Posterior cingulate gyrus (tissue), 11 donors: Measurements from ENCODE around the gene BTBD9.
"Not testable (repeated sequence)": the region's sequence is repeated elsewhere in the genome, so short reads cannot be mapped to it uniquely, and the experiment has no call there.

ENCODE experiments used
- DNase-seq, 10 donors: peaks; one replicate each; pipeline versions ENCODE4 v3.0.0 to v3.0.0-alpha.2; 2020 to 2021; ENCODE audit warnings: mixed read lengths in 3 of 10
- intact Hi-C: fragments of 100-400 bp; cut with DNase I; formaldehyde crosslinking; loops from one replicate; pipeline ENCODE4 v1.15.1; 2023

BTBD9 gene

GRCh38 chr6:38650207-38650752, 10.6 kb upstream of the BTBD9 start:
- intact Hi-C loops: no loop called here
- no peak for DNase-seq

GRCh38 chr6:38649744-38650143, 10.0 kb upstream of the BTBD9 start:
- DNase-seq: no peak
- intact Hi-C loops: no loop called here

GRCh38 chr6:38648629-38649028, 8.9 kb upstream of the BTBD9 start:
- no peak for DNase-seq
- intact Hi-C loops: no loop called here

DNA sequence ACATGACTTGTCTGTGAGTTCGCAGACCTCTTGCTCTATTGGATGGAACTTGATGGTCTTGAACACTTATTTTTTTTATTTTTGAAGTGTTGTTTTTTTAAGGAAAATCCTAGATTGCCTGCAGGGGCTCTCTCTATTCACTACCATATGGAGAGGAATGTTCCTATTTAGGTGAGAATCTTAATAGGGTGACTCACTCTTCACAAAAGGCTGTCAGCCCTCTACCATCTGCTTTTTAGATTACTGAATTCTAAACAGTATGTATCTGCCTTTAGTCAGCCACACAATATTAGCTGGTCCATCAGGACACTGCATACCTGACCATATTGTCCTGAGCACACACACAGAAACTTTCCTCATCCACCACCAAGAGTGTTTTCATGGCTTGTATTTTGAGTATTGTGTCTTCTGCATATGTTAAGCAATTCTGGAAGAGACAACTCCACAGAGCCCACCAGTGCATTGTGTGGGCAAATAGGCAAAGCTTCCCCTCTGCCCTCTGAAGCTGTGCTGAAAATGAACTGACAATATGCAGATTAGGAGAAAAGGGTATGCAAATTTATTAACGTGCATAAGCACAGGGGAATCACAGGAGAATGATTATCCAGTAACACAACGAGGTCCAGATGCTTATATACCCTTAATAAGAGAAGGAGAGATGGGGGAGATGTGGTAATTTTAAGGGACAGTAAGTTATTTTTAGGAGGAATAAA, 6.6 kb upstream of the BTBD9 start:
- intact Hi-C loops: no loop called here

GRCh38 chr6:38644951-38645350, 5.2 kb upstream of the BTBD9 start:
- intact Hi-C loops: no loop called here
- DNase-seq: no peak

More for the DNA sequence above, 6.6 kb upstream of the BTBD9 start:
- DNase-seq: no peak

GRCh38 chr6:38640216-38640909, 634 bp upstream of the BTBD9 start:
- DNase-seq: peak in 1 of 10 donors; percentile 81
- intact Hi-C loops: no loop called here

DNA sequence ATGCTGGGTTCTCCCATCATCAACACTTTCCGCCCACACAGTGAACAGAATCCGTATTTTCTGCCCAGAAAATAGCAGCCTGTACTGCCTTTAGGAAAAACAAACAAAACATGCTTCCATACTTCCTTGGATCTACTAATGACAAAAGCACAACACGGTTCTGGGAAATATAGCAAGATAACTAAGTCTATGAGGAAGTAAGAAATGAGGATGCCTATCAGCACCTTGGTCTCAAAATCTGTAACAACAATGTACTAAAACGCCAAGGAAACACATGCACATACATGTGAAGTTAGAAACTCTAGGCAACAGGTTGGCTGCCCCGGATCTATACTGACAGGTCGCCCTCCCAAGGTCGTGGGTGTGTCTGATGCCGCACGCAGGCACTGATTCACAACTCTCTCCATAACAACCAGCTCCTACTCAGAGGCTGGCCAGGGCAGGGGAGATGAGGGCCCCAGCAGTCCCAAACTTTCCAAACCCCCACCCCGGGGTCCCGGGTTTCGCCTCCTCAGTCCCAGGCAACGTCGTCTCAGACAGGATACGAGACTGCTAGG, 710 bp downstream of the BTBD9 start:
- DNase-seq: peak in 6 of 10 donors; percentile 16 to 82 (median 32)
- intact Hi-C loops: loop anchor here (2.0 kb wide), 1 partner anchor 64 kb away; the partner anchor contains the start of gene GLO1

DNA sequence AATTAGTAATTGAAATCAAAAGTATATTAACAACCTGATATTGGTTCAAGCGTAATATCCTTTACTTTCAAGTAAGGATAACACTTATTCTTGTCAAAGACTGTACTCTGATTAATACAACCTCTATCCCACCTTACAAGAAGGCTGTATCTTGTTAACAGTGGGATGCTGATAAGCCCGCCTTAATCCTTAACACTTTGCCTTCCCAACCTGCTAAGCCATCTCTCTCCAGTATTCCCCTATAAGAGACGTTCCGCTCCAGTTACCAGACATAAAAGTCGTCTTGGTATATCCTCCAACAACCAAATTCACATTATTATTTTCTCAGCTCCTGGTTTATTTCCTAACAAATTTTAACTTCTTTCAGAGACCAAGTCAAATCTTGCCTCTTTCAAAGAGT, 2.0 kb downstream of the BTBD9 start:
- intact Hi-C loops: loop anchor here (2.0 kb wide), 1 partner anchor 65 kb away; the partner anchor contains the start of gene GLO1

DNA sequence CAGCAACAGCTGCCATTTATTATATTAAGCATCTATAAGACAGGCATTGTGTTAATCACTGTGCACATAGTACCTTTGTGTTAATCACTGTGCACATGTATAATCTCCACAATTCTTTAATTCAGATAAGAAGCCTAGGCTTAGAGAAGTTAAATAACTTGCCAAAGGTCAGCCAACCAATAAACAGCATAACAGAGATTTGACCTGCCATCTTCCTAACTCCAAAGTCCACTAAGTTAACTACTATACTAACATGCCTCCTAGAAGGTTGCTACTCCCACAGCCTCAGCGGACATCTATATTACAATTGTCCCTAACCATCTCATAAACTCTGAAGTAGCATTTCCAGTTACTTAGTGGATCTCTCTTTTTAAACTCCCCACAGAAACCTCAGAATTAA, 3.7 kb downstream of the BTBD9 start:
- intact Hi-C loops: no loop called here
- DNase-seq: no peak

More for the DNA sequence above, 2.0 kb downstream of the BTBD9 start:
- DNase-seq: no peak

DNA sequence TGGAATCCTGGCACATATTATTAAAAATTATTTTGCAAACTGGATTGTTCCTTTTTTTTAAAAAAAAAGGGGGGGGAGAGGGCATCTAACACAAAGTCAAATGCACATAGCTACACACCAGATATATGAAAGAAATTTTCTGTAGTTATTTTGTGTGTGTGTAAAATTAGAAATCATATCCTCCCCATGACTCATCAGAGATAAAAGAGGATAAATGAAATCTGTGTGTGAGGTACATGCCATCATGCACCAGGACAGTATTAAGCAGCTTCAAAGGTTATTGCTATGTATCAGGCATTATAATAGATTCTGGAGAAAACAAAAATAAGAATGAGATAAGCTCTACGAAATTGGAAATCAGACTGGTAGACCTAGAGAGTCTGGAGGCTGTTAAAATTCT, 5.2 kb downstream of the BTBD9 start:
- intact Hi-C loops: no loop called here
- DNase-seq: no peak

DNA sequence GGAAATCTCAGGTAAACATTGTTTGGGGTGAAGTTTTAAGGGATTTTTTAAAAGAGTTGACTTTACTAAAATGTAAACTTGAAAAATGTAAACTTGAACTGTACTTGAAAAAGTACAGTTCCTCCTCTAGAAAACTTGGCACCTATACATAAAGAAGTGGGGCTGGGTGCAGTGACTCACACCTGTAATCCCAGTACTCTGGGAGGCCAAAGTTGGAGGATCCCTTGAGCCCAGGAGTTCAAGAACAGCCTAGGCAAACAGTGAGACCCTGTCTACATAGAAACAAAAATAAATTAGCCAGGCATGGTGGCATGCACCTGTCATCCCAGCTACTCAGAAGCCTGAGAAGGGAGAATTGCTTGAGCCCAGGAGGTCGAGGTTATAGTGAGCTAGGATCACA, 7.2 kb downstream of the BTBD9 start:
- DNase-seq: no peak
- intact Hi-C loops: no loop called here

DNA sequence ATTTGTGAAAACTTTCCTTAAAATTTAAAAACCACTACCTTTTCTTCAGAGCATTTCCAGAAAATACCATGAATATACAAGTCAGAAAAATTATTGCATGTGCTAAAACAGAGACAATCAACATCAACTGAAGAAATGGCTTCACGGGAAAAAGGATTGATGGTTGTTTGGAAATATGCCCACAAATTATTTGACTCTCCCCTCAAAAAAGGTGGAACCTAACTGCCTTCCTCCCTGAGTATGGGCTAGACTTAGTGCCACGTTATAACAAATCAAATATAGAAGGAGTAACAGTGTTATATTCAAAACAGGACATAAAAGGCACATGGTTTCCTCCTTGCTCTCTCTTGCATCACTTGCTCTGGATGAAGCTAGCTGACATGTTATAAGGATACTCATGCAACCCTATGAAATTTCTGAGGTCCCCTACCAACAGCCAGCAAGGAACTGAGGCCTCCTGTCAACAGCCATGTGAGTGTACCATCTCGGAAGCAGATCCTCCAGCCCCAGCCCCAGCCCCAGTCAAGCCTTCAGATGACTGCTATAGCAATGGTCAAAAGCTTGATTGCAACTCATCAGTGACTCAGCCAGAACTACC, 8.4 kb downstream of the BTBD9 start:
- no peak for DNase-seq
- intact Hi-C loops: no loop called here

GRCh38 chr6:38625217-38625616, 14.5 kb downstream of the BTBD9 start:
- intact Hi-C loops: no loop called here

GRCh38 chr6:38619342-38619741, 20.4 kb downstream of the BTBD9 start:
- DNase-seq, intact Hi-C loops: not testable (repeated sequence)

More at GRCh38 chr6:38625217-38625616, 14.5 kb downstream of the BTBD9 start:
- no peak for DNase-seq

- DNase-seq: not testable (repeated sequence)
These were observed 21.4 kb downstream of the BTBD9 start for GRCh38 chr6:38618301-38618700.

DNA sequence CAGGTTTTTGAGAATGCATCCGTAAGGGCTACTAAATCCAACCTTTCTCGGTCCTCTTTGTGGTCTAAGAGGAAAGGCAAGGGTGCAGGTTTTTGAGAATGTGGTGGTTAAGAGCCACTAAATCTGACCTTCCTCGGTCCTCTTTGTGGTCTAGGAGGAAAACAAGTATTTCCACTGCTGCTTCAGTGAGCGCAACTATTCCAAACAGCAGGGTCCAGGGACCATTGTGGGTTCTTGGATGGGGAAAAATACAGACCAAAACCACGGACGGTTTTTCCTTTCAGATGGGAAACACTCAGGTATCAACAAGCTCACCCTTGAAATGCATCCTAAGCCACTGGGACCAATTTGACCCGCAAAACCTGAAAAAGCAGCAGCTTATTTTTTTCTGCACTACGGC, 21.9 kb downstream of the BTBD9 start:
- intact Hi-C loops: no loop called here

More at GRCh38 chr6:38618301-38618700, 21.4 kb downstream of the BTBD9 start:
- intact Hi-C loops: not testable (repeated sequence)

DNA sequence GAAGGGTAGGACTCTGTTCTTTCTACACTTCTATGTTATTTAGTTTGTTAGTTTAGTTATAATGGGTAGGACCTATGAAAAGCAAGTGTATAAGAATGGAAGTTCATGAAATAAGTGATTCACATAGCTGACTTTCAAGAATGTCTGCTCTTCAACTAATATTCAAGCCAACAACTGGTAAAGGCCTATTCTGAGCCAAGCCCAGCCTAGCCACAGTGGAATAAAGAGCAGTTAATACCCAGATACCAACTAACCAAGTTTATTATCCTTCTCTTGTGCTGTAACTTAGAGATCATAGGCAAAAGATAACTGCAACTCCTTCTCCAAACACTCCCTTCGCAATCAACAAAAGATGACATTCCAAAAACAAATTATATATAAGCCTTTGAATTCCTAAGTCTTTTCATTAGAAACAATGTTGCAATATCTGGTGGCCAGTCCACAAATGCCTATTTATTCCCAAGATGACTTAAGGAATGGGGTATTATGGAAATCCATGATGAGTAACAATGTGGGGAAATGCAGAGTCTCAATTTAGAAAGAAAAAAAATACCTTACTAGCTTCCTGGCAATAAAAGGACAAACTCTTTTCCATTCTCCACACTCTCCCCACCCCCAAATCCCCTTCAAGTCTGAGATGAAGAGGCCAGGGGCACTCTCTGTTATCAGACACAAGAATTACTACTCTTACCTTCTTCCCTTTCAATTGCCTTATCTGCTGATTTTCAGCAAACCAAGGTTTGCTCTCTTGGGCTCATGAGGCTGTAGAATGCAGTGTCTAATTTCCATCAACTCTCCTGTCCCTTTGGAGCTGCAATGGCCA, 27.4 kb downstream of the BTBD9 start:
- DNase-seq: no peak
- intact Hi-C loops: no loop called here

More for the DNA sequence above, 21.9 kb downstream of the BTBD9 start:
- DNase-seq: no peak

DNA sequence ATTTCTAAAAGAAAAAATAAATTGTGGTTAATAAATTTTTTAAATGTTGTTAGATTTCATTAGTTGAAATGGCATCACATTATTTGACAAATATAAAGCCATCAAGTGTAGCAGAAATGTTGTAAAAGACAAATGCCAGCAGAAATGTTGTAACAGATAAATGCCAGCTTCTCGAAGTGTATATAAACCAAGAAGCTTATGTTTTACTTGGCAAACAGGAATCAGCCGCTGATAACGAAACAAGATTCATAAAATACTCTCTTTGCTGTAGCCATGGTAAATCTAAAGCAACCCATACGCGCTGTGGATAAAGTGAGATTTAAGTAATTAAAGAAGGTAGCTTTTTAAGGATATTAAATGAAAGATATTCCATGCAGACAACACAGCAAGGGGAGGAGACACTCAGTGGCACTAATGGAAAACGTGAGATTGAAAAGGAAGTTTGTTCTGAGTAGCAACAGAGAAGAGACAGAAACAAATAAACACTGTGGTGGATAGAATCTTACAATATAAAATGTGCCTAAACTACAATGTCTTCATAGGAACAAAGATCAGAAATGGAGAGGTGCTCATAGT, 29.6 kb downstream of the BTBD9 start:
- intact Hi-C loops: no loop called here
- no peak for DNase-seq

- intact Hi-C loops: no loop called here
- DNase-seq: no peak
These were observed 35.0 kb downstream of the BTBD9 start for GRCh38 chr6:38604700-38605099.

DNA sequence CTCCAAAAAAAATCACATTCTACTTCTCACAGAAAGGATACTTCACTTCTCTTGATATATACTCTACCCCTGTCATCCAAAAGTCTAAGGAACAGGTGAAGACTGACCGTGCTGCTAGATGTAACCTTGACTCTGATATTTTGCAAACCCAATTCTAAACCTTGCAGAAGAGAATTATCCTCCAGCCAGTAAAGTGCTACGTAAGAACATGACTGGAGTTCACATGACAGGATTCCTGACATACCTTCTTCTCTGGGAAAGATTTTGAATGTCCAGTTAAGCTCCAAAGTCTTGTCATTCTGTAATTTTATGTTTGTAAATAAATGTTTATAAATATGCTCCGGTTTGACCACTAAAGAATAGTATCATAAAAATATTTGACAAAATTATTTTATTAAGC, 35.8 kb downstream of the BTBD9 start:
- intact Hi-C loops: no loop called here

More for the DNA sequence above, 35.8 kb downstream of the BTBD9 start:
- DNase-seq: no peak
